ENCODE measurements around the gene EML4.

Gene EML4

GRCh38 chr2:42304059-42304713, 135.0 kb downstream of the EML4 start:
- no peak for DNase-seq (ENCODE audit: low spot score)

- no peak for DNase-seq (ENCODE audit: low spot score)
Measured at GRCh38 chr2:42307180-42307579, 138.0 kb downstream of the EML4 start.

GRCh38 chr2:42309366-42309765, 140.2 kb downstream of the EML4 start:
- DNase-seq (ENCODE audit: low spot score): no peak

- DNase-seq (ENCODE audit: low spot score): no peak
Measured at GRCh38 chr2:42310007-42310515, 140.9 kb downstream of the EML4 start.

GRCh38 chr2:42312106-42312505, 143.0 kb downstream of the EML4 start:
- no peak for DNase-seq (ENCODE audit: low spot score)

- no peak for DNase-seq (ENCODE audit: low spot score)
Measured at GRCh38 chr2:42314892-42315468, 145.8 kb downstream of the EML4 start.

DNA sequence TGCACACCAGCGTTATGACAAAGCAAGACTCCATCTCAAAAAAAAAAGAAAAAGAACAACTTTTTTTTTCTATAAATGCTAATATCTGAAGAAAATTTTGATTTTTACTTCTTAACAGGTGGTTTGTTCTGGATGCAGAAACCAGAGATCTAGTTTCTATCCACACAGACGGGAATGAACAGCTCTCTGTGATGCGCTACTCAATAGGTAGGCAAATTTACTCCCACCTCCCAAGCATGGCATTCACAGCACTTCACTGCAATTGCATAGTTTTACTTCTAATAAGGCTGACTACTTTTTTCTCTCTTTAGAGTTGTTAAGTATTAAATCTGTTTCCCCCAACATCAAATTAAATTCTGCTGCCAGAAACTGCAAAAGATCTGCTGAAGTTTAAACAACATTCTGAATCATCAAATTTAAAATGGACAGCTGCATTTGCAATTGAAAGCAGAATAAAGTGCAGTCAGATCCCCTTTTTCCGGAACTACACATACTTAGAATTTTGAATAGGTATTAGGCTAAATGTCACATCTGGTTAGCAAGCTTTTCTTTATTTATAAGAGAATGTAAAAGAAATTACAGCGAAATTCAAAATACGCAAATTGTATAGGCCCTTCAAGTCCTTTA, 146.8 kb downstream of the EML4 start:
- no peak for DNase-seq (ENCODE audit: low spot score)

- DNase-seq (ENCODE audit: low spot score): no peak
Measured at GRCh38 chr2:42316910-42317309, 147.8 kb downstream of the EML4 start.

GRCh38 chr2:42317486-42317885, 148.3 kb downstream of the EML4 start:
- no peak for DNase-seq (ENCODE audit: low spot score)

GRCh38 chr2:42317945-42318344, 148.8 kb downstream of the EML4 start:
- no peak for DNase-seq (ENCODE audit: low spot score)

DNA sequence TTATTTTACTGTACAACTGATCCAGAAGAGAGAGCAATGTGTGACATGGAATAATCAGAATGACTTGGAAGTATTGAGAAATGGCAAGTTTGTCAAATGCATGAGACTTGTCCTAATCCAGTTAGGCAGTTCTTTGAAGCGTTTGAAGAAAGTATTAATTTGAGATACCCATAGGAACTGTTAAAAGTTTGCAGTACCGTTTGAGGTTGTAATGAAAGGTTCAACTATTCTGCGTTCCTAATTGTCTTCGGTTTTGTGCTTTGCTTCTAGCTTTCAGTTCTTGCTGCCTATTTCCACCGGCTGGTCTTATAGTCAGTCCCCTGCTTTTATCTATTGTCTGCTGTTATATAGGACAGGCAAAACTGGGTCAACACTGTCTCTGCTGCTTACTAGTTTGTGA, 150.1 kb downstream of the EML4 start:
- no peak for DNase-seq (ENCODE audit: low spot score)

DNA sequence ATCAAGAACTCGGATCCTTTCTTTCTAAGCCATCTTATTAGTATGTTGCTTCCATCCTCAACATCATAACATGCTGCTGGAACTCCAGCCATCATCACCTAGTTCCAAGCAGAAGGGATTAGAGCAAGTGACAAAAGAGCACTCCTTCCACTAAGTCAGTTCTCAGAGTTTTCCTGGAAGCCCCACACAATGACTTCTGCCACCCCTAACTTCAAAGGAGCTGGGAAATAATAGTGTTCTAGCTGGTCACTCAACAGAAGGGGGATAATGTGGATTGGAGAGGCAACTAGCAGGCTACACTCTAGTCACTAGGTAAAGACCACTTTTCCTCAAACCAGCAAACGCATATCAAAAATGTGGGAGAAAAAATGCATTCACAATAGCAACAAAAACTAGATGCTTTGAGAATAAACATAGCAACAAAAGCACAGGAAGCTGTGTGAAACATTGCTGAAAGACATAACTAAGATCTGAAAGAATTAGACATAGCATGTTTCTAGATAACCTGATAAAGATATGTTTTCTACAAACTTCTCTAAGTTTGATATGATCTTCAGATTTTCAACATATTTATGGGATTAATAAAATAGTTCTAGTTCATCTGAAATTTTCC, 152.4 kb downstream of the EML4 start:
- peak; percentile 25 for DNase-seq (ENCODE audit: low spot score)

- no peak for DNase-seq (ENCODE audit: low spot score)
Measured at GRCh38 chr2:42324244-42324643, 155.1 kb downstream of the EML4 start.

DNA sequence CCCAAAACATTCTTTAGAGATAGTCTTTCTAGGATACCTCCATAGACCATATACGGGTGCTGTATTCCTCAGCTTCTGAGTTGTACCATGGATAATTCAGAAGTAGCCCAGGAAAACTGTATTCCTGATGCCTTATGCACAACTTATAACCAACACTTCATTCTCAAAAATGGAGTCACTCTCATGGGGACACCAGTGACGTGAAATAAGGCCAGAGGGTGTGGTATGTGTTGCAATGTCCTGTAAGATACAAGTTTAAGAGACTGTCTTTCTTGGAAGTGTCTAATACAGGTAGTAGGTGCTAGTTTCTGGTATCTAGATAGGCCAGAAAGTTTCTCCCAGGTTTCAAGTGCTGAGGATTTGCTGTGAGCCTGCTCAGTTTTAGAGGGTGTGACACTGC, 155.8 kb downstream of the EML4 start:
- no peak for DNase-seq (ENCODE audit: low spot score)

- no peak for DNase-seq (ENCODE audit: low spot score)
Measured at GRCh38 chr2:42325609-42326008, 156.5 kb downstream of the EML4 start.

DNA sequence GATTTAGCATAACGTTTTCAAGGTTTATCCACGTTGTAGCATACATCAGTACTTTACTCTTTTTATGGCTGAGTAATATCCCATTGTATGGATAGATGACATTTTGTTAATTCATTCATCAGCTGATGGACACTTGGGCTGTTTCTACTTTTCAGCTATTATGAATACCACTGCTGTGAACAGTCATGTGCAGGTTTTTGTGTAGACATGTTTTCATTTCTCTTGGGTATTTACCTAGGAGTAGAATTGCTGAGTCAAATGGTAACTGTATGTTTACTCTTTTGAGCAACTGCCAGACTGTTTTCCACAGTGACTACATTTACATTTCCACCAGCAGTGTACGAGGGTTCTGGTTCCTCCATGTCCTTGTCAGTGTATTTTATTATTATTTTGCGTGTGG, 158.0 kb downstream of the EML4 start:
- no peak for DNase-seq (ENCODE audit: low spot score)

DNA sequence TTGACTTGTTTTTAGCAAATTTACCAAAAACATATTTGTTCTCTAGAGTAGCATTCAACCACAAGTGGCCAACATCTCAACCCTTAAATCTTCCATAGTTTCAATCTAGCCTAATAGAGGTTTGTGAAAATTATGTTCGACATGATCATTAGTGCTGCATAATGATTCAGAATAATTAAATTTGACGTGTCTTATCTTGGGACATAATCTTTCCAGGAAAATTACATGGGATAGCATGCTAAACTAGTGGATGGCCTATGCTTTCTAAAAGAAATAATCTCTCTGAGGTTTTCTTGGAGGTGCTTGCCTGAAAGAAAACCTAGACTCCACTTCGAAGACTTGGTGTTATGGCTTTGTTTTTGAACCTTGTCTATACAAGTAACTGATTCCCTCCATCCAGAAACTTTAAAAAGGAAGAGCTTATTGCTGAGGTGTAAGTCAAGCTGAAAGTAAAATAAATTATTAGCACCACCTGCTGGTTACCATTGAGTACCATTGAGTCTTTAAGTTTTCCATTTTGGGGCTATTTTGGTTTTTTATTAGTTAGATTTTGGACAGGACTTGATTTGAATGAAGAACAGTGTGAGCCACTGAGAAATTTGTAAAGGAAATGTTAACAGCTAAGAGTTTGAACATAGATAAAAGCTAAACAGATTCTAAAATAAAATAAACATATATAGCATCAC, 159.1 kb downstream of the EML4 start:
- DNase-seq (ENCODE audit: low spot score): peak; percentile 36

DNA sequence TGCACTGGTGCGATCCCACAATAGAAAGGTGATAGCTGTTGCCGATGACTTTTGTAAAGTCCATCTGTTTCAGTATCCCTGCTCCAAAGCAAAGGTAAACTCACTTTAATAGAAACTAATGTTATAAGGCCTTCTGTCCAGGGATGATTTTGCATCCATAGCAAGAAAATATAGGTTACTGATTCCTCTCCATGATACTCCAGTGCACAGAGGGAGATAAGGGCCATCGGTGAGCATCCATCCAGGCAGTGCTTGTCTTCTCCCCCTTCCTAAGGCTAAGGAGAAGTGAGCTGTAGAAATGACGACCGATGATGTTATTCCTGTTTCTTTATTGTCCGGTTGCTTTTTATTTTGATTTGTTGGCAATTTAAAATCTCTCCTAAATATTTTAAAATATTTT, 159.8 kb downstream of the EML4 start:
- no peak for DNase-seq (ENCODE audit: low spot score)

- DNase-seq (ENCODE audit: low spot score): no peak
Measured at GRCh38 chr2:42329736-42330135, 160.6 kb downstream of the EML4 start.

GRCh38 chr2:42331569-42332284, 162.6 kb downstream of the EML4 start:
- no peak for DNase-seq (ENCODE audit: low spot score)

DNA sequence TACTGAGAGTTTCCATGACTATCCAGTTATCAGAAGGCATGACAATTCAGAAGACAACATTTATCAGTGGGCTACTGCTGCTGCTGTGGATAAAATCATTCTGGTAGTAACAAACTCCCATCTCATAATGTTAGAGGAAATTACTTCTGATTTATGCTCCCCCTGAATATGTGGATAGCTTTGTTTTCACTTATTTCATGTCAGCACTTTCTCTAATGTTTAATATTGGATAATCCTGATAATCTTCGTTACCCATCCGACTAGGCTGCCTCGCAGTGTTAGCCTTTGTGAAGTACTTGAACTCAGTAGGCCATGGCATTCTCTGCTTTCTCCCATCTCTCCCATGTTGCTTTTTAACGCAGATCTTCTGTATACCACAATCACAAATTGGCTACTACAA, 163.4 kb downstream of the EML4 start:
- no peak for DNase-seq (ENCODE audit: low spot score)

GRCh38 chr2:42333579-42333978, 164.4 kb downstream of the EML4 start:
- DNase-seq (ENCODE audit: low spot score): no peak
